AG09309 (cell line): ENCODE measurements around the gene SIRT3.
A peak's percentile ranks its signal among the peaks of the same experiment; 100 is the strongest.

Experiments
- DNase-seq: peaks from one replicate; pipeline ENCODE4 v3.0.0-alpha.2; 2010; ENCODE audit warnings: low read depth
- H3K4me3 ChIP-seq: 2 replicates; pipeline ENCODE4 v1.5.1; 2011; ENCODE audit warnings: mild to moderate bottlenecking, low read depth, low read length, moderate library complexity; ENCODE audit not compliant: control insufficient read depth
- CTCF ChIP-seq: IDR thresholded peaks from 2 replicates; pipeline ENCODE4 v1.5.1; 2011; ENCODE audit warnings: mild to moderate bottlenecking, low read depth, low read length, inconsistent platforms; ENCODE audit not compliant: insufficient read depth, control insufficient read depth; ENCODE audit errors: missing control alignments

Gene SIRT3

GRCh38 chr11:210803-211180, 25.4 kb downstream of the SIRT3 start:
- no peak for TF ChIP-seq CTCF
- H3K4me3 ChIP-seq, result peak overlapping the region; percentile 91

GRCh38 chr11:210122-210802, 25.9 kb downstream of the SIRT3 start:
- no peak for TF ChIP-seq CTCF

More at GRCh38 chr11:210803-211180, 25.4 kb downstream of the SIRT3 start:
- no peak for DNase-seq

GRCh38 chr11:209275-210121, 26.6 kb downstream of the SIRT3 start:
- no peak for DNase-seq
- H3K4me3 ChIP-seq, result peak overlapping the region; percentile 91
- TF ChIP-seq CTCF, result no peak

More at GRCh38 chr11:210122-210802, 25.9 kb downstream of the SIRT3 start:
- DNase-seq, result no peak
- peak overlapping the region; percentile 91 for H3K4me3 ChIP-seq

GRCh38 chr11:208917-209260, 27.3 kb downstream of the SIRT3 start:
- TF ChIP-seq CTCF, result no peak
- DNase-seq, result no peak
- peak overlapping the region; percentile 91 for H3K4me3 ChIP-seq

- peak overlapping the region; percentile 91 for H3K4me3 ChIP-seq
- no peak for TF ChIP-seq CTCF
- no peak for DNase-seq
Measured at GRCh38 chr11:208181-208916, 27.8 kb downstream of the SIRT3 start.

- no peak for TF ChIP-seq CTCF
- peak overlapping the region; percentile 91 for H3K4me3 ChIP-seq
- DNase-seq, result no peak
Measured at GRCh38 chr11:207863-208180, 28.3 kb downstream of the SIRT3 start.
